Astrocyte of the hippocampus (primary cell): ENCODE results near the gene USP54.
"Not testable (repeated sequence)": the region's sequence is repeated elsewhere in the genome, so short reads cannot be mapped to it uniquely, and the experiment has no call there.

Experiments
- DNase-seq: peaks from one replicate; pipeline ENCODE4 v3.0.0; 2011; ENCODE audit warnings: low read depth, low spot score

Gene USP54

DNA sequence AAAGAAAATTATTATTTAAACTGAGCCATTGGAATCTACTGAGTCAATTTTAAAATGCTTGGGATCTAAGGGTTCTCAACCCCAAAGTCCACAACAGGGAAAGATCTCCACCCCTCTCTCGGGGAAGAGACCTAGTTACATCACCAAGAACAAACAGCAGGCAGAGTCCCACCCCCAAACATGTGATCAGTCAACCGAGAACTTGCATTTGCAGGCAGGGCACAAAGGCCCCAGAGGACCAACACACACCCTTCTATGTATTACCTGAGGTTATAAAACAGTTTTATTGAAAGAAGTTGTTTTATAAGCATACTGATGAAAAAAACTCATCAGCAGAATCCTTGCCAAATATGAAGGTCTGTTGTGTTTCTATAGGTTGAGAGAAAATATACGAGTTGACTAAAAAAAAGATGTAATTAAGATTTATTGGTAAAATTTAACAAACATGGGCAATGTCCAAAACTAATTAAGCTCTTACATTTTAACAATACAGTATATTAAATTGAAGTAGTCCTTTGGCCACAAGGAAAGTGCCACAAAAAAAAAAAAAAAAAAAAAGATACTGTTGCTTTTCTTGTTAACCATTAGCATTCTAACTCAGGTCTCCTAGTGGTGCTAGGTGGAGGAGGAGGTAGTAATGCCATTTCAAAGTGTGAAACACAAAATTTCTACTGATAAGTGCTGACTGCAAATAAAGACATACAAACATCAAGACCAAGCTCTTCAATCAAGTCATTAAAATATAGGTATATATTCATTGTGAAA is 975 bp upstream of the USP54 start:
- peak; percentile 78 for DNase-seq

DNA sequence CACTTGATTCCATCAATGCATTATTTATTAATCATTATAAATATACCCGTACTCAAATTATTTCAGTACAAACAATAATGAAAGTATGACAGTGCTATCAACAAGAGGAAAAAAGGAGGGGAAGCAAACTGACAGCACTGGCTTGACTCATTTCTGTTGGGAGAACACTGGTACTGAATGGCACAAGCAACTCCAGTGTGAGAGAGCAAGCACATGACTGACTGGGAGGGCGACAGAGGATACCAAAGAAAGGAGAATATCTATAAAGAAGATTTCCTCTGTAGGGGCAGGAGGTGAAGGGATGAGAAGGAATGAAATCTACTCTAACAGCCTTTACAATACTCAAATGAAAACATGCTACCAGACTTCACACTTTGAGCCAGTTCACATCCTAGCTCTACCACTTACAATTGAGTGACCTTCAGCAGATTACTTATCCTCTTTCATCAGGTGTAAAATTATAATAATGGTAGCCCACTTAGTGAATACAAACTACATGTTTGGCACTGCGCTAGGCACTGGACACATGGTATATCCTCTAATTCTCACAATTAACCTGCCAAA is 1.5 kb downstream of the USP54 start:
- DNase-seq = peak; percentile 48

DNA sequence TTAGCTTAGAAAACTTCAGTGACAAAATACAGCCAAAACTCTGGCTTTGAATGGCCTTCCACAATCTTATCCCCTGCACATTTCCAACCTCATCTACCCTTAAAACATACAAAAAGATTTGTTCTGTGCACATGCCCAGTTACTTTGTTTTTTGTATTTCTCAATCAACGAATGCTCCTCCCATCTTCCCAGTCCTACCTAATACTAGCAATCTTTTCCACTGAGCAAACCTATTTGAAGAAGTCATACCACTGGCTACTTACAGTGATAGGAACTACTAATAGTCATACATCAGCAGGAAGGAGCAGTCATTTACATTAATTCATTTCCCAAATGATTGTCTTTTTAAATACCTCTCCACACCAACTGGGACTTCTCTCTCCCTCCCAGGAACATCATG is 2.5 kb downstream of the USP54 start:
- DNase-seq = no peak

DNA sequence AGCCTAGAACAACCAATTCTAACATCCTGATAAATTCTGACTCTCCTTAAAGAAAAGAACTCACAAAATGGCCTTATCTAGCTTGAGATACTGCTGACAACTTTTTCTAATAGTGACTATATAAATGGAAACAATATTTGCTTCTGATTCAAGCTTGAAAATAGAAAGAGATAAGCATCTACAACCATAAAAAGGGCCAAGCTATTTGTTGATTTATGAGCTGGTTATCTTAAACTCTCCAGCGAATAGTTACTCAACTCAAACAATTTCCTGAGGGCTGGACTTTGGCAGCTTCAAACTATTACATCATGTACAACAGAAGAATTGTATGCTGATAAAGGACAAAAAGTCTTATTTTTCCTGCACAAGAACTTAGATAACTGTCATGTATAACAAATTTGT is 4.6 kb downstream of the USP54 start:
- peak; percentile 65 for DNase-seq

DNA sequence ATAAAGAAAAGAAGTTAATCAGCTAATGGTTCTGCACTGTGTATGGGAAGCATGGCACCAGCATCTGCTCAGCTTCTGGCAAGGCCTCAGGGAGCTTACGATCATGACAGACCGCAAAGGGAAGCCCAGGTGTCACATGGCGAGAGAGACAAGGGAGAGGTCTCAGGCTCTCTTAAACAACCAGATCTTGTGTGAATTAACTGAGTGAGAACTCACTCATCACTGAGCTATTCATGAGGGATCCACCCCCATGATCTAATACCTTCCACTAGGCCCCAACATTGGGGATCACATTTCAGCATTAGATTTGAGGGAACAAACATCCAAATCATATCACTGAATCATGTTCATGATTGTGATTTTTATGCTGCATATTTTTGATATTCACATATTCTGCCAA is 5.8 kb downstream of the USP54 start:
- DNase-seq = no peak

DNA sequence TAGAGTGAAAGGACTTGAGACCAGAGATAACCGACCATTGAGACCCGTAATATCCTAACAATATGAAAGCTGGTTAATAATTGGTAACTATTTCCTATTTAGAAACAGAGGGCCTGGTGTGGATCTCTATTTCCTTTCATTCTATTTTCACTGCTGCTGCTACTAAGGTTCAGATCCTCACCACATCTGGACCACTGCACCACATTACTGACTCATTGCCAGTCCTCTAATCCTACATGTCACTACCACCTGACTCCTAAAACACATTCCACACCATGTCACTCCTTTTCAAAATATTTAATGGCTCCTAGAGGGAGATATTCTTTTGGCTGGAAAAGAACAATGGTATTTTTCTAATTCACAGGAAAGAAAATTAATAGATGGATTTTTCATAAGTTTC is 6.4 kb downstream of the USP54 start:
- no peak for DNase-seq

DNA sequence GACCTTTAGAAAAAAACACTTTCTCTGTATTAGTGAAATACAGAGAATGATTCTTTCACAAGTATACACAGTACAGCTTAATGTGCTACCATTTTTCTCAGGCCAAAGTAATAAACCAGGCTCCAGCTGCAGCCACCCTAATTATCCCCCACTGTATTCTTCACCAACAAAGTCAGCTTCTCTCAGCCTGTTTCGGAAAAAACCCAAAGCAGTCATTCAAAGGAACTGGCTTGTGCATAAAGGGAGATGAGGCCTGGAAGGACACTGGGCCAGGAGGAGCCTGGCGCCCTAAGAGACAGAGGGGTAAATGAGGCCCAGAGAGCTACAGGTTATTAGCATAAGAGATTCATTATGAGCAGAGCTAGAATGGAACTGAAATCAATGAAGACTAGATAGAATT is 9.2 kb downstream of the USP54 start:
- no peak for DNase-seq

DNA sequence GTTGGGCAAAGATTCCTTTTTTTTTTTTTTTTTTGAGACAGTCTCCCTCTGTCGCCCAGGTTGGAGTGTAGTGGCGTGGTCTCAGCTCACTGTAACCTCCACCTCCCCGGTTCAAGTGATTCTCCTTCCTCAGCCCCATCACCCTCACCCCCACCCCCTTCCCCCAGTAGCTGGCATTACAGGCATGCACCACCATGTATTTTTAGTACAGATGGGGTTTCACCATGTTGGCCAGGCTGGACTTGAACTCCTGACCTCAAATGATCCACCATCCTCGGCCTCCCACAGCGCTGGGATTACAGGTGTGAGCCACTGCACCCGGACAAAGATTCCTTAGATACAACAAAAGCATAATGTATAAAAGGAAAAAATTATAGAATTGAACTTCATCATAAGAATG is 12.2 kb downstream of the USP54 start:
- DNase-seq = not testable (repeated sequence)

DNA sequence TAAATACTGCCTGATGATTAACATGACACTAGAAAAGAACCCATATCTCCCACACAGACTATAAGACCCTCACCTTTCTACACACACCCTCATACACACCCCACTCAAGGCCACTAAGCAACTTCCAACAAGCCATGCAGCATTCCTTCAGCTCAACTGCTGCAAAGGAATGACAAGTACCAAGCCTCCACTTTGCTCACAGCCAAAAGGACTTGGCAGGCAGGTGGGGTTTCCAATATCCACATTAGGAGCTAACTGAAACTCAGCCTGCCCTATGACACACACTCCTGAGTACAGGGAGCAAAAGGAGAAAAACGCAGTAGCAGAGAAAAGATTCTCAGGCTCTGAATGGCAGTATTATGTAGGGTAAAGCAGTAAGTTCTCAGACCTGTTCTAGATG is 13.4 kb downstream of the USP54 start:
- DNase-seq = peak; percentile 91

DNA sequence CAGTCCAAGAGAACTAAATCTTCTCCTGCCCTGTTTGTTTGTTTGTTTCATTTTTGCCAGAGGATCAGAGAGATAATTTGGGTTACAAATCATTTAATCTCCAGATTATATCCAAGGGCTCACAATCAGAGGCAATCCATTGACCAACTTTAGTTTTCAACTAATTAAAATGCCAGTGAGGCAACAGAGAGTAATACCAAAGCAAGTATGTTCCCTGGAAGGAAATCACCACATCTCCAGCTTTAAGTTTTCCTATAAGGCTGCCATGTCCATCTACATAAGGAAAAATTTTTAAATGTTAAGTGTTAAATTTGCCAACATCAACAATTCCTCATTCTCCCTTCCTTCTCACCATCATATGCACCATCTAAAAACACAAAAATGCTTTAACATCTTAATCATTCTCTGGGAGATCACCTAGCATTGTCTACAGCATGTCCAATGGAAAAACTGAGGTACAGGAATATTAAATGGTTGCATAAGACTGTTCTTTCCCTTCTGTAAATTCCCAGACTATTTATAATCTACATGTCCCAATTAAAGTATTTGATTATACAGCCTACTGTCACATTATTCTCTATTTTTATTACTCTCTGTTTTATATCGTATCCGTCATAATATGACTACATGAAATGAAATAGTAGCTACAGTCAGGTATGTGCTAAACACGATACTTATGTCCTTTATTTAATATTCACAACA is 14.1 kb downstream of the USP54 start:
- no peak for DNase-seq

DNA sequence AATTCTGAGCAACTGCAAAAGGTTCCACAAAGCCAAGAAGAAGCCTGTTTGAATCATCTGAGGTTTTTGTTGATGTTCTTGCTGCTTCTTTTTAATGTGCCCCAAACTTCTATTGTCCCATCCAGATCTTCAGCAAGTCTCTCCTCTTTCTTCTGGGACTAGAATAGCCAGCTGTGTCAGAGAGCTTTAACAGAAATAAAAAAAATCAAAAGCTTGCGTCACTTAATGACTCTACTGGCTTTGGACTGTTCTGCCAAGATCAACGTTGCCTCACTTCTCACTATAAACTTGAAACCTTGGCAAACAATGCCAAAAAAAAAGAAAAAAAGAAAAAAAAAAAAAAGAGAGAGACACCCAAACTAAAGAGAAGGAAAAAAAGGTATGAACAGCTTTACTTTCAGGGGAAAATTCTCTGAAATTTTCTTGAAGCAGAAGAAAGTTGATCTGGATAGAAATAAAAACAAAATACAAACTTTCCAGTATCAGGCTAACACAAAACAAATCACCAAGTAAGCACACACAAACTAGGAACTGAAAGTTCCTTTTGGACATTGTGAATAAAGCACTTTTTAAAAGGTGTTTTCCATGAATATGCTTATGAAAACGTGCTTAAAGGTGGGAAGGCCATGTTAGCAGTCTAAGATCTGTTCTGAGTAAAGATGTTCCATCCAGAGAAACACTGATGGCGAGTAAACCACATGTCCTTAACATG is 14.8 kb downstream of the USP54 start:
- peak; percentile 79 for DNase-seq

DNA sequence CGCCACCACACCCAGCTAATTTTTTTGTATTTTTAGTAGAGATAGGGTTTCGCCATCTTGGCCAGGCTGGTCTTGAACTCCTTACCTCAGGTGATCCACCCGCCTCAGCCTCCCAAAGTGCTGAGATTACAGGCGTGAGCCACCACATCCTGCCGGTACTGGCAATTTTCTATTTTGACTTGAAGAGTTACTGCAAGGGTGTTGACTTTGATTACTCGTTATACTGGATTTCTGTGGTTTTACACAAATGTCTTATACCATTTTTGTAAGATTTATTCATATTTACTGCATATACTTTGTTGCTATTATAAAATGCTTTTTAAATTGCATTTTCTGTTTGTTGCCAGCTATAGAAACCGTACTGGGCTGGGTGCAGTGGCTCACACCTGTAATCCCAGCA is 24.1 kb downstream of the USP54 start:
- DNase-seq = not testable (repeated sequence)

DNA sequence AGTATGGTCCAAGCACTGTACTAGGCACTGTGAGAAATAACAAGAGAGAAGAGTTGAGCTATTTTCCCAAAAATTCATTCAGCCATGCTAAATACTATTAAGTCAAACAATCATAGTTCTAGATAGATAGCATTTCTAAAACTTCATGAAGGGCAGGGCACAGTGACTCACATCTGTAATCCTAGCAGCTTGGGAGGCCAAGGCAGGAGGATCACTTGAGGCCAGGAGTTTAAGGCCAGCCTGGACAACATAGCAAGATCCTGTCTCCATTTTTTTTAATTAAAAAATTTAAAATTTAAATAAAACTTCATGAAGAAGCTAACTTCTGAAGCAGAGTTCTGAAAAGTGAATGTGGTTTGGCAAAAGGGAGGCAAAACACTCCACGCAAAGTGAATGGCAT is 29.9 kb downstream of the USP54 start:
- no peak for DNase-seq

DNA sequence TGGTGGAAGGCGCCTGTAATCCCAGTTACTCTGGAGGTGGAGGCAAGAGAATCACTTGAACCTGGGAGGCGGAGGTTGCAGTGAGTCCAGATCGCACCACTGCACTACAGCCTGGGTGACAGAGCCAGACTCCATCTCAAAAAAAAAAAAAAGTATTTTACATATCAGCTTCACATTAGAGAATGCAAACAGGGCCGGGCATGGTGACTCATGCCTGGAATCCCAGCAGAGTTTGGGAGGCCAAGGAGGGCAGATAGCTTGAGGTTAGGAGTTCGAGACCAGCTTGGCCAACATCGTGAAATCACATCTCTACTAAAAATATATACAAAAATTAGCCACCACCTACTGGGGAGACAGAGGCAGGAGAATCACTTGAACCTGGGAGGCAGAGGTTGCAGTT is 31.6 kb downstream of the USP54 start:
- DNase-seq = peak; percentile 12

DNA sequence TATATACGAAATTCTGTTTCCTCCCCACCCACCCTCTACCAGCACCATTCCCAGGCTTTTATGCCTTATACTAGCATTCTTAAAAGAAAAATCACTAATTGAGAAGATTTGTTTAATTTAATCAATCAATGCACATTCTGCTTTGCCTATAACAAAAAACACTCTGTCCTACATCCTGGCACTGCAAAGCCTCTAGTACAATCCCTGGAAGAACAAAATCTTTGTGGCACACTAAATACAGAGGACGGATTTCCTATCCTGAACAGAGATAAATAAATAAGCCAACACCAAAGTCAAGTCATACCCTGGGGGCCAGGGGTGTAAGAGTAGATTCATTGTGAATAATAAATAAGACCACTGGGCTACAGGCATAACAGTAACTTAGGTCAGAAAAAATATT is 34.3 kb downstream of the USP54 start:
- DNase-seq = no peak

DNA sequence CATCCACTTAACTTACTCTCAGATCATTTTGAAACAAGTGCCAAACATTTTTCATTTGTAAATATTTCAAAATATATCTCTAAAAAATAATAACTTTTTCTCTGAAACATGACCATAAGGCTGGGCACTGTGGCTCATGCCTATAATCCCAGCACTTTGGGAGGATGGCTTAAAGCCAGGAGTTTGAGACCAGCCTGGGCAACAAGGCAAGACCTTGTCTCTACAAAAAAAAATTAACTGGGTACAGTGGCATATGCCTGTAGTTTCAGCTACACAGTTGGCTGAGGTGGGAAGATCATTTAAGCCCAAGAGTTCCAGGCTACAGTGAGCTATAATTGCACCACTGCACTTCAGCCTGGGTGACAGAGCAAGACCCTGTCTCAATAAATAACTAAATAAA is 36.4 kb downstream of the USP54 start:
- DNase-seq = no peak

DNA sequence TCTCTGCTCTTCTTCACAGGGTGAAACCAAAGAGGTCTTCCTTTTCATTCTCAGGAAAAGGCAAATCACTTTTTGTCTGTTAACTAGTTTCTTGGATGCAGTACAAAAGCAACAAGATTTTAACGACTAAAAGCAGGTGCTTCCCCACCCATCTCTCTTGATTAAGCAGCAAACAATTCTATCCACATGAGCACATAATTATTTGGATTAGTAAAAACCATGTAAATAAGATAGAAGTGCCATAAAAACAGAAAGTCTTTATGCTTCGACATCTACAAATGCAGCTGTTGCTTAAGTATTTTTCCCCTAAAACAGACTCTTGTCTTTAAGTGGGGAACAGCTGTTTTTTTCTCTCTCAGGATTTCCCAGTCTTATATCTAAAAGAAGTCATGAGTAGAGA is 37.4 kb downstream of the USP54 start:
- DNase-seq = no peak

DNA sequence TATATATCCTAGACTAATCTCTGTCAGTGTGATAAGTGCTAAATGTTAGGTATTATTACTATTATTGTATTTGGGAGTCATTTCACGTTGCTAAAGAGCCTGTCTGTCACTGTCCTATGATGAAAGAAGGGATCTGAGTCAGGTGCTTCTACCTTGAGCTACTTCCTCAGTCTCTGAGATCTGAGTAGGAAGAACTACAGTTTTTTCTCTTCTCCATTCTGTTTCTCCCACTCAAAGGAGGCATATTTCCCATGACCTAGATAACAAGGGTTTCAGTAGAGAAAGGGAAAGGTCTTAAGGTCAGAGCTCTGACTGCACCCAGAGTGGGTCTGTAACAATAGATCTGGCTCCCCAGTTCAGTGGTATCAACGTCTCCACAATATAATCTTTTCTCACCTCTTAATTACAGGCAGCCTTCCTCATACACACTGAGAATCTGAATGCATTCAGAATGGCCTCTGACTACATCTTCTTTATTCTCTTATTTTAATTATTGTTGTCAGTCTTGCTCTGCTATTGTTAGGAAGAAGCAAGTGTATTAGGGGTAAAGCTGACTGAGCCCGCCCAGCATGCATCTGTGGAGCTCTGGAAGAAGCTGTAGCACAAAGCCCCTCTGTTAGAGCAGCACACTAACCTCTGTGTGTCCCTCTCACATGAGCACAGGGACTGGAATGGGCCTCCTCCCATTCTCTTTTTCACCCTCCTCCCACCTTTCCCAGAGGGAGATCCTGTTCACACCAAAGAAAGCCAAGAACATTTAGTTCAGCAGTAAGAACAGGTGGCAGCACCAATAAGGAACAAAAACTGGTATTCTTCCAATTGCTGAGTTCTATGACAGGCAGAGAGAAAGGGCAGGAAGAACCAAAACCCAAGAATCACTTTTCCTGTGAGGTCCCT is 38.1 kb downstream of the USP54 start:
- no peak for DNase-seq

DNA sequence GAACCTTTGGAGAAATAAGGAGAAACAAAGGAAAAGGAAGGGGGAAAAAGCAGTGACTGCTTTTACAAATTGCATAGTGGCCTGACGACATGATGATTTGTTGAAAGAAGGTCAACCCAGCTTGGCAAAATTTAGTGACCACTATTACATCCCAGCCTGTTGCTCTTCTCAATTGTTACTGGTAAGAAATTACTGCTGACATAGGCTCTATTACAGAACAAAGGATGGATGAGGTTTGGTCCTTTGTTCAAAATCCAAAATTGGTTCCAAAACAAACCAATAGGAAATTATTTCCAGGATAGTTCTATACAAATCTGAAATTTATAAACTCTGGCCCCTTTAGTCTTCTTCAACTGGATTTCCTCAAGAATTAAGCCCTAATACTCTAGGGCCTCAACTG is 39.6 kb downstream of the USP54 start:
- no peak for DNase-seq

DNA sequence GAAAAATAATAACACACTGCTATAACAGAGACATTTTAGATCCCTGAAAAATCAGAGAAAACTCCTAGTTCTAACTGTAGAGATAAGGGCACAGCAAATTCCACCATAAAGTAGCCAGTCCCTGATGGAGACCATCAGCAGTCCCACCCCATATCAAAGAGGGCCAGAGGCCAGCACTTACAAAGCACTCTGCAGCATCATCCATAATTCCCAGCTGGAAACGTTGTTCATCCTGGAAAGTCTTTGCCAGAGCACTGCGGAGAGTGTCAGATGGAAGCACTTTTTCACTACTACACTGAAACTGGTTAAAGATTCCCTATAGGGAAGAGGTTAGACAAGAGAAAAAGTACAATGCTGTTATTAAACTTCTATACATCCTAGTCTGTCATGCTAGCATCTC is 45.8 kb downstream of the USP54 start:
- no peak for DNase-seq

DNA sequence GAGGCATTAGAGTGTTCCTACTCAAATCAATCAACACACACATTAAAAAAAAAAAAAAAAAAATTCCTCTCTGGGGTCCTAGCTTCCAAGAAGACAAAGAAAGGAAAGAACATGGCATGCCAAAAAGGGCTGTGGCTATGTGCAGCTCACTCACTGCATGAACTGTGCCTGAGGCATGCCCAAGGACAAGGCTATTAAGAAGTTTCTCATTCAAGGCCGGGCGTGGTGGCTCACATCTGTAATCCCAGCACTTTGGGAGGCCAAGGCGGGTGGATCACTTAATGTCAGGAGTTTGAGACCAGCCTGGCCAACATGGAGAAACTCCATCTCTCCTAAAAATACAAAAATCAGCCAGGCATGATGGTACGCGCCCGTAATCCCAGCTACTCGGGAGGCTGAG is 53.4 kb downstream of the USP54 start:
- no peak for DNase-seq
